GM18499 (cell line): ENCODE results near the gene ADA.

Experiments used
- ATAC-seq: cut with Tn5 transposase; IDR thresholded peaks from one replicate; pipeline ENCODE4 v1.9.1; 2021; ENCODE audit warnings: moderate number of reproducible peaks; ENCODE audit not compliant: insufficient read depth, unreplicated experiment

ADA gene

GRCh38 chr20:44627364-44628010 is 24.0 kb downstream of the ADA start:
- ATAC-seq: no peak

- ATAC-seq: no peak
These were observed 25.2 kb downstream of the ADA start for GRCh38 chr20:44626278-44626677.

GRCh38 chr20:44625361-44625760 is 26.1 kb downstream of the ADA start:
- ATAC-seq: no peak

GRCh38 chr20:44624743-44625271 is 26.7 kb downstream of the ADA start:
- no peak for ATAC-seq

GRCh38 chr20:44624152-44624551 is 27.3 kb downstream of the ADA start:
- no peak for ATAC-seq

- ATAC-seq: no peak
These were observed 28.8 kb downstream of the ADA start for GRCh38 chr20:44622501-44623270.

GRCh38 chr20:44621939-44622338 is 29.6 kb downstream of the ADA start:
- ATAC-seq: no peak

- ATAC-seq: no peak
These were observed 30.2 kb downstream of the ADA start for GRCh38 chr20:44621325-44621724.

GRCh38 chr20:44620030-44620429 is 31.5 kb downstream of the ADA start:
- no peak for ATAC-seq

GRCh38 chr20:44619294-44619693 is 32.2 kb downstream of the ADA start:
- no peak for ATAC-seq

GRCh38 chr20:44618318-44618731 is 33.2 kb downstream of the ADA start:
- ATAC-seq: no peak

GRCh38 chr20:44616604-44616964 is 34.9 kb downstream of the ADA start:
- ATAC-seq: no peak

- no peak for ATAC-seq
These were observed 35.5 kb downstream of the ADA start for GRCh38 chr20:44615876-44616603.

GRCh38 chr20:44615169-44615791 is 36.2 kb downstream of the ADA start:
- ATAC-seq: no peak

GRCh38 chr20:44614525-44614924 is 37.0 kb downstream of the ADA start:
- no peak for ATAC-seq

- no peak for ATAC-seq
These were observed 37.9 kb downstream of the ADA start for GRCh38 chr20:44613575-44613974.

GRCh38 chr20:44610313-44610962 is 41.1 kb downstream of the ADA start:
- ATAC-seq: no peak

- peak; percentile 60 for ATAC-seq
These were observed 41.8 kb downstream of the ADA start for GRCh38 chr20:44609516-44610312.

GRCh38 chr20:44609006-44609515 is 42.4 kb downstream of the ADA start:
- no peak for ATAC-seq
